Measurements from ENCODE around the gene RAB32. TPM values are rescaled to one million over a fixed set of nuclear protein-coding genes. Genes with fewer than 3 reads are reported as not detected.

RAB32 gene
- total RNA-seq: 24.8 and 134 TPM in 2 replicates

GRCh38 chr6:146543211-146543939, at the start of gene RAB32:
Gene RAB32 (plus strand): TSS chr6:146543833. CDS start chr6:146543872, 39 bp downstream.

GRCh38 chr6:146598772-146599405, 55.3 kb downstream of the RAB32 start, which contains the start of gene ADGB:
Gene ADGB (plus strand): TSS chr6:146598972. CDS start chr6:146599041, 69 bp downstream.

Other genes starting within 250 kb of the RAB32 start
- not detected in 2 replicates for gene ADGB, start 55.1 kb downstream of the RAB32 start, total RNA-seq